NCI-H1694 (cell line): ENCODE measurements around the gene GSG1L.

Experiments used
- DNase-seq: peaks from one replicate; lab custom pipeline; 2025; lab: John Stamatoyannopoulos, UW

Gene GSG1L

DNA sequence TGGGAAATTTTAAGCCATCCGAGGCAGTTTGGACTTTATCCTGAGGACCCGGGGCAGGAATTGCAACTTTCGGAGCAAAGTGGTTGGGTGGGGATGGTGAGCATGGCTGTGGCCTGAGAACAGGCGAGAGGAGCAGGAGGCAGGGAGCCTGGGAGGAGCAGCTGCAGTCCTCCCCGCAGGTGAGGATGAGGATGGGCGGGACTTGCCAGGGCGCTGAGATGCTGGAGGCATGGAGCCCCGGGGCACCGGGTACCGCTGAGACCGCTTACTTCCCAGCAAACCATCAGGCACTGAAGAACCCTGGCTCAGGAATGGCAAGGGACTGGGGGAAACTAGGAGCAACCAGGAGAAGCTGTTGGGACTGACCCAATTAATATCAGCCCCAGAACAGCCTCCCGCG is 210.8 kb downstream of the GSG1L start:
- no peak for DNase-seq

DNA sequence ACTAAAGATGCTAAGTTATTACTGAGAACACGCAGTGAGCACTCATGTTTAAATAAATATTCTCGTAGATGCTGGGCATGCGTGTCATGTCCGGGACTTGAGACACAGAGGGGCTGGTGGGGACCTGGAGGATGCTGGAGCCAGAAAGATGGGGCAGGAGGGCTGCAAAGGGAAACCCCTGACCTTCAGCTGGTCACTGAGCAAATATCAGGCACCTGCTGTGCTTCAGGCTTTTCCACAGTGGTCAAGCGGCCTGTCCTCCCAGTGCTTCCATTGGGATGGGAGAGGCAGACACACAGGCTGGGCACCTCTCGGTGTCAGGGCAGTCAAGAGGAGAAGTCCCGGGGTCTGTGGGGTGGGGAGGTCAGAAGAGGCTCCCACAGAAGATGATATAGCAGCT is 211.4 kb downstream of the GSG1L start:
- no peak for DNase-seq

DNA sequence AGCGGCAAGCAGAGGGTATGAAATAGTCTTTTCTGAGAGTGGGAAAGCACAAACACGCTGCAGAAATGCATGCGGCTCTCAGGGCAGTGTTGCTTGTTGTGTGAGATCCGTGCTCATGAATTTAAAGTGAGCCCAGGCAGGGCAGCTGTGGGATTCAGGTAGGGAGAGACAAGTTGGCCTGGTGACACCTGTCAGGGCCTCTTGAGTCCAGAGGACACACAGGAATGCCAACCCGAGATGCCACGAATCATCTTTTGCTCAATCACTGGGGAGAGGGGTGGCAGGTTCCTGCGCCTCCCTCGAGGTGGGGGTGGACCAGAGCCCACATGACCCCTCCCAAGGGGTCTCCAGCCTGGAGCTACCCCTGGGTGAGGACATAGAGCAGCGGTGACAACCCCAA is 211.9 kb downstream of the GSG1L start:
- no peak for DNase-seq

DNA sequence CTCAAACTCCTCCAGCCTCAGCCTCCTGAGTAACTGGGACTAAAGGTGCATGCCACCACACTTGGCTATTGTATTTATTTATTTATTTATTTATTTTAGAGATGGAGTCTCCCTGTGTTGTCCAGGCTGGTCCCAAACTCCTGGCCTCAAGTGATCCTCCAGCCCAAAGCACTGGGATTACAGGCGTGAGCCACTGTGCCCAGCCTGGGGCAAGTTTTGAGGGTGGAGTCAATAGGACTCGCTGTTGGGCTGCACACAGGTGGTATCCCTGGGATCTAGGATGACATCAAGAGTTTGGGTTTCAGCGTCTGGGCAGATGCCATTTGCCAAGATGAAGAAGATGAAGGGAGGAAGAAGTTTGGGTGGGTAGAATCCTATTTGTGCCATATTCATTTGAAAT is 213.9 kb downstream of the GSG1L start:
- no peak for DNase-seq

DNA sequence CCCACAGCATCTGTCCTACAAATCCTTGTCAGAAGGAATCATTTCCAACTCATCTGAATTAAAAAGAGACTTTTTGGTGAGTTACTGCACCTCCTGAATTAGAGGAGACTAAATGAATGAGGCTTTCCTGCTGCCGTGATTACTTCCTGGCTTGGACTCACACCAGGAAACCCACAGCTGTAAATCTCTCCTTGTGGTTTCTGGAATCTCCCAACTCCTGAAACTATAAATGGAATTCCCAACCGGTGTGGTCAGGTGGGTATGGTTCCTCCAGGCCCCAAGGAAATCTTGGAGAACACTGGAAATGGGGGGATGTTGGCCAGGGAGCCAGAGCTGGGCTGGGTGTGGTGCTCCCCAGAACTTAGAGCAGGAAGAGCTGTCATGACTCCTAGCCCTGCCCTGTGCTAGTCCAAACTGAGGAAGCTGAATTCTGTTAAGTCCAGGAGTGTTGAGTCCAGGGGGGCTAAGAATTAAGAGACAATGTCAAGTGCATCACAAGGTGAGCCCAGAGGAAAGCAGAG is 216.4 kb downstream of the GSG1L start:
- no peak for DNase-seq

DNA sequence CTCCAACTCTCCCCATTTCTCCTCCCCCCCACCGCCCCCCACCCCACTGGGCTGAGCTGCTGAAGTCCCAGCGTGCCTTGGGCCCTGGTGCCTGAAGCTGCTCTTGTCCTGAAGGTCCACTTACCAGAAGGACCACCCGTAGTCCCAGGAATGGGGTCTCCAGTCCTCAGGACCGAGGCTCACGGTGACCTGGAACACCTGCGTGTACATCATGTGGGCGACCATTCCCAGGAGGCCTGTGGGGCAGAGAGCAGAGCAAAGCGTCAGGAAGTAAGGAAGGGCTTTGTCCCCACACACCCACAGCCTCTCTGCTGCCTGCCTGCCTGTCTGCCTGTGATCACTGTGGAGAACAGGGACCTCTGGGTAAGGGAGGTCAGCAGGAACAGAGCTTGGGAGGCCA is 218.7 kb downstream of the GSG1L start:
- no peak for DNase-seq

DNA sequence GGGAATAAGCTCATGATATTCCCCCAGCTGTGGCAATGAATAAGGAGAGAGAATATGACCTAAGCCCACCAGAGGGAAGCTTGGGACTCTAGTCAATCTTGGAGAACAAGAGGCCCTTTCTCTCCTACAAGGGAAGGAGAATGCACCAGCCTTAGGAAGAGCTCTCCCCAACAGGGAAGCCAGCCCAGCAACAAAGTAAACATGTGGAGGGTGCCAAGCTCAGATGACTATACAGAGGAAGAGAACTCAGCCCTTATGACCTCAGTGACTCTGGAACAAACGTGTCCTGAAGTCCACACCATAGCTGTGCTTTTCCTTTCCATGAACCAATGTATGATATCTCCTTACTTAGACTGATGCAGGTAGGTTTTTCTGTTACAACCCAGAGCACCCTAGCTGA is 219.7 kb downstream of the GSG1L start:
- DNase-seq, result no peak

DNA sequence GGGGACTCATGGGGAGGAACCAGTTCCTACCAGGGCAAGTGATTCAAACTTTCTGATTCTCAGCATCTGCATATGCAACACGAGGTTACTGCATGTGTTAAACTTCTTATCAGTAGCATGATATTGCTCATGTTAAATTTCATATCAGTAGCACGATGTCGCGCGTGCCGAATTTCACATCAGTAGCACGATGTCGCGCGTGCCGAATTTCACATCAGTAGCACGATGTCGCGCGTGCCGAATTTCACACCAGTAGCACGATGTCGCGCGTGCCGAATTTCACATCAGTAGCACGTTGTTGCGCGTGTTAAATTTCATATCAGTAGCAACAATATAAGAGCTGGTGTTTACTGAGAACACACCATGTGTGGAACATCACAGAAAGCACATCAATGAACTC is 221.6 kb downstream of the GSG1L start:
- DNase-seq, result no peak

DNA sequence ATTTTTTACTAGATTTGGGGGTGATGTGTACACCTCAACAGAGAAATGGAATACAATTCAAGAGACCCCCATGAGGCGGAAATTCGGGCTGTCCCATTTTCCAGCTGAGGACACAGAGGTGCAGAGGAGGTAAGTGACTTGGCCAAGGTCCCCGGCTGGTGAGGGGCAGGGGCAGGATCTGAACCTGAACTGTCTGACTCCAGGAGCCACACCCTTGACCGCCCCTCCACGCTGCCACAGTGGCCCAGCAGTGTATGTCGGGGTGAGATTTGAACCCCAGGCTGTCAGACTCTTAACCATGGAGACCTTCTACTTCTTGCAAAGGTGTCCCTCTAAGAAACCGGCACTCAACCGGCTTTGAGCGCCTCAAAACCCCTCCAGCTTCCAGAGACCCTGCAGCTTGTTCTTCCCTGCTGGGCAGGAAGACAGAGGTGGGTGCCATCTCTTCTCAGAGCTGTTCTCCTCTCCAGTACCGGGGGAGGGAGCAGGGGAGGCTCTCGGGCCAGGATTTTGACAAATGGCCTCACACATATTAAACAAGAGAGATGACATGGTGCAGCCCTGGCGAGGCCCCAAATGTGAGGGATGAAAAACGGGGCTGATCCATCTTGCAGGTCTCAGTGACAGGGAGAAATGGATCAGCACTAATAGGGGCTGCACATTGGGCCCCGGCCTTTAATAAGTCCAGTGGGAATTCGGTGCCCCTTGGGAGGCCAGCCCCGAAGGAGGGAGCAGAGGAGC is 222.3 kb downstream of the GSG1L start:
- no peak for DNase-seq

DNA sequence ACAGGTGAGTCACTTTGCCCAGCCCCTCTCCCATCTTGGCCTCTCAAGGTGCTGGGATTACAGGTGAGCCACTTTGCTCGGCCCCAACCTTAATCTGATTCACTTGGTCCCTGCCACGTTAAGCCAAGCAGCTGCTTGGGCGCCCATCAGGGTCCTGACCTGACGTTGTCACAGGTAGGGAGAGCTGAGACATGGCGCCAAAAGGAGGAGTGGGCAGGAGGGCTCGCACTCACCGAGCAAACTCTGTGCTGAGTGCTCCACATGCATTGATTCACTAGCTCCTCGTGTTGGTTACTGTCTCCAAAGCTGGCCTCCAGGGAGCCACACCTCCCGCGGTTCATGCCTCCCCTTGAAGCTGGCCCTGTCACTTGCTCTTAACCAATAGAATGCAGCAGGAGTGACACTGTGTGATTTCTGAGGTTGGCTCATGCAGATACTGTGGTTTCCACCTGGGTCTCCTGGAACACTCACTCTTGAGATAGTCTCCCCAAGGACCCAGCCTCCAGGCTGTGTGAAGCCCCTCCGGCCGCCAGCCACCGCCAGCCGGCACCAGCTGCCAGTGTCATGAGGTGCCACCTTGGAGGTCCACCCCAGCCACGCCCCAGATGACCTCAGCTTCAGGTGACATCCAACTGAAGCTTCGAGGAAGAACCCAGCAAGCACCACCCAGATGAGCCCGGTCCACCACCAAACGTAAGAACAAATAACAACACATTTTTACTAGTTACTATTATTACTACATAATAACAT is 223.0 kb downstream of the GSG1L start:
- no peak for DNase-seq

DNA sequence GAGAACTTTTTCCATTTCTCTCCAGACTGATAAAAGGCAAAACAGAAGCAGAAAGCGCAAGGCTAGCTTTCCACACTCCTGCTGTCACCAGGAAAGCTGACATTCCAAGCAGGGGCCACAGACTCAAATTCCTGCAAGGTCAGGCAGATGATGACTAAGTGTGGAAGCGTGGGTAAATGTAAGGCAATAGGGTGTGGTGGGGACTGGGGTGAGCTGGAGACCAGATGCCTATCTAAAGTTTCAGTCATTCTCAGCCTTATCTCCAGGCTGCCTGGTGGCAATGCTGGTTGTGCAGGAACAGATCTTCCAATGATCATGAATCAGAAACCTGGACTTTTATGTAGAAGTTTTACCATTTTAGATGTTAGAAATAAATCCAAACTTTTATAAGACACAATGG is 224.1 kb downstream of the GSG1L start:
- no peak for DNase-seq

DNA sequence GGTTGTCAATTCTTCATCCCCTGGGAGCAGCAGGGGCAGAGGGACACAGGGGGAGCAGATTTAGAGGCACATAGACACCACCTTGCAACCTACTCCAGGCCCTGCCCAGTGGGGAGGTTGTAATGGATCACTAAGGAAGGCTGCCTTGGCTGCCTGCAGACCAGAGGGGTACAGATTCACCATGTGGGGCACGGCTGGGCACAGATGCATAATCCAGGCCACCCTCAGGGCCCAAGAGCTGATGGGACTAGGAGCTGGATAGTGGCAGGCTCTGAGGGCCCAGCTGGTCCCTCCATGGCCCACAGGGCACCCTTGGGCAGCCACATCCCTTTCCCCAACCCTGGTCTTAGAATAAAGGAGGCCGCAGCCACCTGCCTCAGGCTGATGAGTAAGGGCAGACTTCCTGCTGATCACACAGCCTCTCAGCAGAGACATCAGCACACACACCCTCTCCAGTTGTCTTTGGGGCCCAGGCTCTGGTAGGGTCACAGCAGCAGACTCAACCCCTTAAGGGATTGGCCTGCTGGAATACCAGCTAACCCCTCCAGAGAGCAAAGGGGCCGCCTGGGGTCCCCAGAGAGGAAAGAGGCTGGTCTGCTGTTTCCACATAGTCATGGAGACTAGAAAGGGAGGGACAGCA is 224.9 kb downstream of the GSG1L start:
- DNase-seq, result no peak

DNA sequence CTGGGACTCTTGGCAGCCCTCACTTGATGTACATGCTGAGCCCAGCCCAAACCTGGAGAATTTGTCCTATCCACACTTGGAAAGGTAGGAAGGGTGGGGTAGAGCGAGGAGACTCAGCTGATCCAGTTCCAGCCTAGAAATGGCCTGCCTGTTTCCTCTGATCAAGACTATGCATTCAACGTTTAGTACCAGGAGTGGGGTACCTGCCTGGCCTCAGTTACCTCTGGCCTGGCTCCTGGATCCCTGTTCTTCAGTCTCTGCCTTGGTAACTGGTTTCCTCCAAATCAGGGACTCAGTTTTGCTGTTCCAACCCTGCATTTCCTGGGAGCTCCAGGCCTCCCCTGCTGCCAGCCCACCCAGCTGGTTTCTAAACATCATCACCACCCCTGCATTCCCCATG is 233.5 kb downstream of the GSG1L start:
- DNase-seq, result no peak

DNA sequence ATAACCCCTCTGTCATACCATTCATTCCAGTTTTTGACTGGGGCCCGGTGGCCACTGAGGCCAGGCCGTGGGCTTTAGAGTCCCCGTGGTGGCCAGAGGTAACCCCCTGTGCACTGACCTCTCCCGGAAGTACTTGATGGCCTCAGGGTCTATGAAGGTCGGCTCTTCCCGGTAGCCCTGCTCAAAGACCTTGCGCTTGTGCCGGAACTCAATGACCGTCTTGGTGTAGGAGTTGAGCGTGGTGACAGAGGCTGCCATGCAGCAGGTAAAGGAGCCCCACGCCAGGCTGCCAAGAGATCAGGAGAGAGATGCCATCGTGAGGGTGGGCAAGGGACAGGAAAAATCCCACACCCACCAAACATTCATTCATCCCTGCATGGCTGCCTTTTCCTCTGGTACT is 234.8 kb downstream of the GSG1L start:
- DNase-seq, result no peak

DNA sequence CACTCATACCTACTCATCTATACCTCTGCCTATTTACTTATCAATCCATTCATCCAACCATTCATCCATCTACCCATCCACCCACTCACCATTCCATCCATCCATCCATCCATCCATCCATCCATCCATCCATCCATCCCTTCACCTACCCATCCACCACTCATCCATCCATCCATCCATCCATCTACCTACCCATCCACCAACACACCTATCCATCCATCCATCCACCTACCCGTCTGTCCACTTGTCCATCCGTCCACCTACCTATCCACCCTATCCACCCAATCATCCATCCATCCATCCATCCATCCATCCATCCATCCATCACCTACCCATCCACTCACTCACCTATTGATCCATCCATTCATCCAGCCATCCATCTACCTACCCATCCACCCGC is 235.7 kb downstream of the GSG1L start:
- DNase-seq, result no peak

DNA sequence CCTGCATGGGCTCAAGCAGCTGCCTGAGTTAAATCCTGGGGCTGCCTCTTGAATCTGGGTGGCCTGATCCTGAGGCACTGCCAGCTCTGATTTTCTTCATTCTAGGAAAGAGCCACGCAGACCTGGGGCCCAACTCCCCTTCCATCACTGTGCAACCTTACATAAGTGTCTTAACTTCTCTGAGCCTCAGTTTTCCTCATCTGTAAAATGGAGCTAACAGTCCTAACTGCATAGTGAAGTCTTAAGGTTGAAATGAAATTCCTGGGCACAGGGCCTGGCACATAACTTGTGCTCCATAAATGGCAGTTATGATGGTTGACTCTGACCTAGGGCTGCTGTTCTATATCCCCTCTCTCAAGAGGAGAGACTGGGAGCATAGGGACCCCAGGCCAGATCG is 236.6 kb downstream of the GSG1L start:
- no peak for DNase-seq

DNA sequence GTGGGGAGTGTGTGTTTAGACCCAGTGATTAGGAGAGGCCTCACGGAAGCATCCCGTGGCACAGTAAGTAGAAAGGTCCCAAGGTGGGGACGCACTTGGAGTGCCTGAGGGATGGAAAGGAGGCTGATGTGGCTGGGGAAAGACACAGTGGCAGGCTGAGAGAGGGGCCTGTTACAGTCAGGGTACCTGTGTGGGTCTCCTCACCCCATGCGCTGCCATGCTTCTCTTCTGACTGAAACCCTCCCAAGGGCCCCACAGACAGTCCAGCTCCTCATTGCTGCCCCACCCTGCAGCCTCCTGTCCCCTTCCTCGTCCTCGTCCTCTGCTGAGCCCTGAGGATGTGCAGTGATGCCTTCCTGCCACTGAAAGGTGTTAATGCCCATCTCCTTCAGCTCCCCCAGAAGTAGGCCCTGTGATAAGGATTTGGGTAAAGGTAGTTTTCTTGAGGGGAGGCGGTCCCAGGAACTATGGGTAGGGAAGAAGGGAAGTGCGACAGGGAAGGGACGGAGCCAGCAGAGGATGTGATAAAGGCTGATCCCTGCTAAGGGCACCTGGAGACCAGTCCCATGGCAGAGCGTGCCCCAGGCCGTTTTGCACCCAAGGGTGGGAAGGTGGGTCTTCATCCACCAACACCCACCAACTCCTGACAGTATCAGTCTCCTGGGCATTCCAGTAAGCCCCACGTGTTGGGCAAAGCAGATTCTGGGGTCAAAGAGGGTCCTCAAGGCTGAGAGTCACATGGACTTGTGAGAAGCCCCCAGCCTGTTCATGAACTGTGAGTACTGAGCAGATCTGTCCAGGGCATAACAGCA is 237.2 kb downstream of the GSG1L start:
- no peak for DNase-seq

DNA sequence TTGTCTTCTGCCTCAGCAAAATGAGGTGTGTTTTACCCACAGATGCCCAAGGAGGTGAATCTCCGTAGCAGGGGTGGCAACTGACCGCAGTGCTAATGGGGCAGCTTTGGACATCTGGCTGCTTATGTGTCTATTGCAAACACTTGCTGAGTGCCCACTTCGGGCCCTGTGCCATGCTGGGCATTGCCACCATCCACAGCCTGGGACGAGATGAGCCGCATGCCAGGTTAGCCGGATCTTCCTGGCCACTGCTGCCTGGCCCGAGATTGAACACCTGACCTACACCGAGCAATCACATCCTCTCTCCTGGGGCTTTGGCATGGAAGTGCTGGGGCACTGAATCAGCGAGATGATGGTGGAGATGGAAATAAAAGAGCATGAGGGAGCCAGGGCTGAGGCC is 238.7 kb downstream of the GSG1L start:
- no peak for DNase-seq

DNA sequence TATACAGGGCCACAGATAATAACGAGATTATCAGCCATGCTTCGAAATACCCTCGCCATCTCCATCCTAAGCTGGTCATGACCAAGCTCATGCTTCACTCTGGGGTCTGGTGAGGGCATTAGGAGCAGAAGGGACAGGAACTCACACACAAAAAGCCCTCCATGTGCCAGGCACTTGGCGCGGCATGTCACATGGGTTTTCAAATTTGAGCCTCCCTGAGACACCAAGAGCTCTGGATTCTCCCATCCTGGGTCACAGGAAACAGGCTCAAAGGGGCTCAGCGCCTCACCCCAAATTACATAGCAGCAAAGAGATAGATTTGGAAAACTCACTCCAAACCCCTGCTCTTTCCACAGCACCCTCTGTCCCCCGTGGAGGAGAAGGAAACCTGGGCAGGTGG is 239.5 kb downstream of the GSG1L start:
- DNase-seq, result no peak

DNA sequence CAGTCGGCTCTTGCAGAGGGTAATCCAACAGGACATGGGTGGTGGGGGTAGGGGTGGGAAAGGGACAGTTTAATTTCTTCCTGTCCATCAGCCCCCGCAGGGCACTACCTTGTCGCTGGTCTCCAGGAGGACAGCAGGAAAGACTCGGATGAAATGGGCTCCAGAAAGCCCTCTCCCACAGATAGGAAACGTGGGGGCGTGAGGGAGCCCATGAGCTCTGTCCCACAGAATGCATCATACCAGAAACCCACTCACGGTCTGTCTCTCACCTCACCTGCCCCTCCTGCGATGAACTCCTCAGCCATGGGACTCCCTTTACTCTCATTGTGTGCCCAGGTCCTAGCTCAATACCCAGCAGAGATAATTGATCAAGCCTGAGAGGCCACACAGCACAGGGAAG is 240.1 kb downstream of the GSG1L start:
- no peak for DNase-seq

DNA sequence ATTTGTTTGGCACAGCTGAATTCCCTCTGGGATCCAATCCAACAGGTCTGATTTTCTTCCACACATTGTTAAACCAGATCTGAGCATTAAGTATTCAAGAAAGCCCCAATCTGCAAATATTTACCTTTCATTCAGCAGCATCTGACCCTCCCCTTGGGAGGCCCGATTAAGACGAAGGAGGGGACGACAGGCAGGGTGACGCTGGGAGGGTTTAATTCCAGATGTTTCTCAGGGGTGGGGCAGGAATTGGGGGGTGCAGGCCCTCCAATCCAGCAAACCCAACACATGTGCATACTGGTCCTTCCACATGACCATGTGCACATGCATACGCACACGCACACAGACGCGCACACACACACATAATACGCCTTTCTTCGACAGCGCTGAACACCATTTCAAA is 240.5 kb downstream of the GSG1L start:
- DNase-seq, result no peak

DNA sequence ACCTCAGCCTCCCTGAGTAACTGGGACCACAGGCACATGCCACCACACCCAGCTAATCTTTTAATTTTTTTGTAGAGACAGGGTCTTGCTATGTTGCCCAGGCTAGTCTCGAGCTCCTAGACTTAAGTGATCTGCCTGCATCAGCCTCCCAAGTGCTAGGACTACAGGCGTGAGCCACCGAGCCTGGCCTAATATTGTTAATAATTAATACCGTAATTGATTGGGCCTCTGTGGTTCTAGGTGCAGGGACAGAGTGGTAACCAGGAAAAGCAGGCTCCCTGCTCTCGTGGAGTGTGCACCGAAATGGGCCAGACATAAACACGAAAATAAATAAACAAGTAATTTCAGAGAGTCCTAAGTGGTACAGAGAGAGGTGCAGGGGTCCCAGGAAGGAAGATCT is 241.0 kb downstream of the GSG1L start:
- no peak for DNase-seq
